HL-60 (cell line): ENCODE results near the gene CFAP73.

Experiments
- DNase-seq, 2 experiments: peaks; one replicate each; pipeline ENCODE4 v3.0.0-alpha.2; 2010 to 2020; ENCODE audit warnings: low read depth in 1 of 2, low spot score in 1 of 2
- H3K27ac ChIP-seq: fragments of 250-450 bp; sonication (Bioruptor Pico); replicated peaks from 2 replicates; pipeline ENCODE4 v1.5.1; 2020; ENCODE audit warnings: mild to moderate bottlenecking, moderate library complexity
- H3K27me3 ChIP-seq: fragments of 250-450 bp; sonication (Bioruptor Pico); 2 replicates; pipeline ENCODE4 v1.5.1; 2021; ENCODE audit warnings: mild to moderate bottlenecking, moderate library complexity; ENCODE audit not compliant: insufficient read depth, poor library complexity, severe bottlenecking
- H3K4me3 ChIP-seq: replicated peaks from 2 replicates; pipeline ENCODE4 v1.5.1; 2011; ENCODE audit warnings: mild to moderate bottlenecking, control low read depth, low read length; ENCODE audit not compliant: insufficient read depth
- GABPA ChIP-seq: IDR thresholded peaks from 2 replicates; pipeline ENCODE4 v1.6.1; 2012; ENCODE audit warnings: low read depth
- POLR2AphosphoS5 ChIP-seq: IDR thresholded peaks from 2 replicates; pipeline ENCODE4 v1.6.1; 2012; ENCODE audit warnings: low read depth
- SPI1 ChIP-seq: IDR thresholded peaks from 2 replicates; pipeline ENCODE4 v1.6.1; 2012; ENCODE audit warnings: low read depth, mild to moderate bottlenecking, borderline replicate concordance
- TF ChIP-seq, protein P1 (sequence below): IDR thresholded peaks from one replicate; pipeline ENCODE4 v1.5.1; 2011; ENCODE audit warnings: low read length, control low read depth, inconsistent platforms; ENCODE audit not compliant: insufficient read depth
- TF ChIP-seq, protein P2 (sequence below): IDR thresholded peaks from 2 replicates; pipeline ENCODE4 v1.6.1; 2012; ENCODE audit warnings: low read depth; ENCODE audit not compliant: insufficient replicate concordance

The CFAP73 gene

DNA sequence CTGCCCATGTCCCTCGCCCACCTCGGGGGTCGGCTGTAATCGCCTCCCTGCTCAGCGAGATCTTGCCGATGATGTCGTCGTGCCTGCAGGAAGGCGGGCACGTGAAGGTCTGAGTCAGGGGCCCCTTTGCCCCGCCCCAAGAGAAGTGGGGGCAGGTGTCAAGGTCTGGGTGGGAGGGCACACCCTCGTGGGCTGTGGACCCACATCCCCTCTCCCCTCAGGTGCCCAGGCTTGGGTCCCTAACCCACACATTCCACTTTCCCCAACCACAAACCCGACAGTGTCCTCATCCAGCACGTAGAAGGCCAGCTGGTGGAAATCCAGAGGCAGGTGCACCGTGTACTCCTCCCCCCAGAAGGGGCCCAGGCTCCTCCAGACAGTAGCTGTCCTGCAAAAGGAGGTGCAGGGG, 21.7 kb upstream of the CFAP73 start:
- no peak for TF ChIP-seq POLR2AphosphoS5
- no peak for TF ChIP-seq GABPA
- TF ChIP-seq SPI1, result no peak
- TF ChIP-seq, protein P1, sequence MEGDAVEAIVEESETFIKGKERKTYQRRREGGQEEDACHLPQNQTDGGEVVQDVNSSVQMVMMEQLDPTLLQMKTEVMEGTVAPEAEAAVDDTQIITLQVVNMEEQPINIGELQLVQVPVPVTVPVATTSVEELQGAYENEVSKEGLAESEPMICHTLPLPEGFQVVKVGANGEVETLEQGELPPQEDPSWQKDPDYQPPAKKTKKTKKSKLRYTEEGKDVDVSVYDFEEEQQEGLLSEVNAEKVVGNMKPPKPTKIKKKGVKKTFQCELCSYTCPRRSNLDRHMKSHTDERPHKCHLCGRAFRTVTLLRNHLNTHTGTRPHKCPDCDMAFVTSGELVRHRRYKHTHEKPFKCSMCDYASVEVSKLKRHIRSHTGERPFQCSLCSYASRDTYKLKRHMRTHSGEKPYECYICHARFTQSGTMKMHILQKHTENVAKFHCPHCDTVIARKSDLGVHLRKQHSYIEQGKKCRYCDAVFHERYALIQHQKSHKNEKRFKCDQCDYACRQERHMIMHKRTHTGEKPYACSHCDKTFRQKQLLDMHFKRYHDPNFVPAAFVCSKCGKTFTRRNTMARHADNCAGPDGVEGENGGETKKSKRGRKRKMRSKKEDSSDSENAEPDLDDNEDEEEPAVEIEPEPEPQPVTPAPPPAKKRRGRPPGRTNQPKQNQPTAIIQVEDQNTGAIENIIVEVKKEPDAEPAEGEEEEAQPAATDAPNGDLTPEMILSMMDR, result no peak
- TF ChIP-seq, protein P2, sequence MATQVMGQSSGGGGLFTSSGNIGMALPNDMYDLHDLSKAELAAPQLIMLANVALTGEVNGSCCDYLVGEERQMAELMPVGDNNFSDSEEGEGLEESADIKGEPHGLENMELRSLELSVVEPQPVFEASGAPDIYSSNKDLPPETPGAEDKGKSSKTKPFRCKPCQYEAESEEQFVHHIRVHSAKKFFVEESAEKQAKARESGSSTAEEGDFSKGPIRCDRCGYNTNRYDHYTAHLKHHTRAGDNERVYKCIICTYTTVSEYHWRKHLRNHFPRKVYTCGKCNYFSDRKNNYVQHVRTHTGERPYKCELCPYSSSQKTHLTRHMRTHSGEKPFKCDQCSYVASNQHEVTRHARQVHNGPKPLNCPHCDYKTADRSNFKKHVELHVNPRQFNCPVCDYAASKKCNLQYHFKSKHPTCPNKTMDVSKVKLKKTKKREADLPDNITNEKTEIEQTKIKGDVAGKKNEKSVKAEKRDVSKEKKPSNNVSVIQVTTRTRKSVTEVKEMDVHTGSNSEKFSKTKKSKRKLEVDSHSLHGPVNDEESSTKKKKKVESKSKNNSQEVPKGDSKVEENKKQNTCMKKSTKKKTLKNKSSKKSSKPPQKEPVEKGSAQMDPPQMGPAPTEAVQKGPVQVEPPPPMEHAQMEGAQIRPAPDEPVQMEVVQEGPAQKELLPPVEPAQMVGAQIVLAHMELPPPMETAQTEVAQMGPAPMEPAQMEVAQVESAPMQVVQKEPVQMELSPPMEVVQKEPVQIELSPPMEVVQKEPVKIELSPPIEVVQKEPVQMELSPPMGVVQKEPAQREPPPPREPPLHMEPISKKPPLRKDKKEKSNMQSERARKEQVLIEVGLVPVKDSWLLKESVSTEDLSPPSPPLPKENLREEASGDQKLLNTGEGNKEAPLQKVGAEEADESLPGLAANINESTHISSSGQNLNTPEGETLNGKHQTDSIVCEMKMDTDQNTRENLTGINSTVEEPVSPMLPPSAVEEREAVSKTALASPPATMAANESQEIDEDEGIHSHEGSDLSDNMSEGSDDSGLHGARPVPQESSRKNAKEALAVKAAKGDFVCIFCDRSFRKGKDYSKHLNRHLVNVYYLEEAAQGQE, result no peak
- Histone ChIP-seq H3K27me3 (no peaks in the 10 kb centered on the region), H3K4me3 (no peak overlapping the region), H3K27ac (no peak overlapping the region)
- no peak for DNase-seq

DNA sequence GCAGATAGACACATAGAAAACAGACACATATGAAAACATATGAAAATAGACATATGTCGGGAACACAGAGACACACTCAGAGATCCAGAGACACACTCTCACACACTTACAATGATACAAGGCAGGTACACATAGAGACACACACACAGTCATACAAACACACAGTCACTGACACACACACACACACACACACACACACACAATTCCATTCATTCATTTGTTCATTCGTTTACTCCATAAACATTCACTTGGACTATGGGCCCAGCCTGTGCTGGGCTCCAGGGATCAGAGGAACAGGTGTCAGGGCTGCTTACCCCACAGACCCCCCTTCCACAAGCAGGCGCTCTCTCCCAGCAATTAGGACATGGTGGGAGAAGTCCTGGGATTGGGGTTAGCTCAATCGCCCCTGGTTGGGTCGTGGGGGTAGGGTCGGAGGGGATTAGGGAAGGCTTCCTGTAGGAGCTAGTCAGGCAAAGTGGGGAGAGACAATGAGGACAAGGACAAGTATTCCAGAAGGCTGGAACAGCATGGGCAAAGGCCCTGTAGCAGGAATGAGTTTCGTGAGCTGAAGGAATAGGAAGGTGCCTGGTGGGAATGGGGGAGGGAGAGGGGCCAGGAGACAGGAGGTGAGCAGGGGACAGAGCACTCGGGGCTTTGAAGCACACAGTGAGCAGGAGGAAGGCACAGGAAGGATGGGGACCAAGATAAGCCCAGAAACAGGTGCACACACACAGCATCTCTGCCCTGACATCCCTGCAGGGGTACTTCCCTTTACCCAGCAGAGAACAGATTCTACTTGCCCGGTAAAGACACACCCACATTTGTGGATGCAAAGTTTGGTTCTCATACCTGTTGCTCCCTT, 20.5 kb upstream of the CFAP73 start:
- TF ChIP-seq GABPA (no peak), POLR2AphosphoS5 (no peak)
- TF ChIP-seq, protein P2, result no peak
- no peak overlapping the region for H3K4me3 ChIP-seq
- H3K27ac ChIP-seq, result no peak overlapping the region
- H3K27me3 ChIP-seq, result no peaks in the 10 kb centered on the region
- DNase-seq, result no peak

DNA sequence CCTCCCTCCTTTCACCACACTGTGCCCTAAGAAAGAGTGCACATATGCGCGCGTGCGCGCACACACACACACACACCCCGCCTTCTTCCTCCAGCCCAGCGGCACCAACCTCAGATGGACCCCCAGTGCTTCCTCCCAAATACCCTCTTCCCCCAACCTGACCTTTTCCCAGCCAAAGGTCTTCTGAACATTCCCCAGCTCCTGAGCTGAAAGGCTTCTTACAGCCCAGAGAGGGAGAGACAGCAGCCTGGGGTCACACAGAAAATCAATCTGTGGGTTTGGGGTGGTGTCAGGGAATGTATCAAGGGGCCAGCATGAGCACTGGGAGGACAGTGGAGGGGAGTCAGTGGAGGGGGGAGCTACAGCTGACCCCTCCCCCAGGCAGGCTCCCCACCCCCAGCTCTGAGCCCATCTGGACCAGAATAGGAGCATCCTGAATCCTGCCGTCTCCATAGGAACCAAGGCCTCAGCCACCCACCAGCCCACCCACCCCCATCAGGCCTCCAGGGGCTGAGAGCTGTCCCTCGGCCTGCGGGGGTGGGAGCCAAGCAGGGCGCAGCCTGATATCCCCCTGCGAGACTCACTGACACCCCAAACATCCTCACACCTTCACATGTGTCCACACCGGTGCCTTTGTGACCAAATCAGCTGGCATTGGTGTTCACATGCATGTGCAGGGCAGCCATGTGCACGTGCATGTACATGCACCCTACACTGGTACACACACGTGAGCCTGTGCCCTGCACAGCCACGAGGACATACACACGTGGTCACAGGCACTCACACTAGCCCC, 19.7 kb upstream of the CFAP73 start:
- Histone ChIP-seq H3K27ac (no peak overlapping the region), H3K27me3 (no peaks in the 10 kb centered on the region), H3K4me3 (no peak overlapping the region)
- TF ChIP-seq SPI1 (no peak), GABPA (no peak), POLR2AphosphoS5 (no peak)
- TF ChIP-seq, protein P2, result no peak
- TF ChIP-seq, protein P1, result no peak
- DNase-seq, result no peak
